GM21528 (cell line): Measurements from ENCODE around the gene QRICH1.
"Not testable (repeated sequence)": the region's sequence is repeated elsewhere in the genome, so short reads cannot be mapped to it uniquely, and the experiment has no call there.

Source experiments
- ATAC-seq: cut with Tn5 transposase; IDR thresholded peaks from one replicate; pipeline ENCODE4 v1.9.1; 2021; ENCODE audit warnings: mild to moderate bottlenecking, moderate library complexity; ENCODE audit not compliant: unreplicated experiment, low FRiP score

QRICH1 gene

GRCh38 chr3:49018707-49019006 is 75.2 kb downstream of the QRICH1 start:
- ATAC-seq: no peak

DNA sequence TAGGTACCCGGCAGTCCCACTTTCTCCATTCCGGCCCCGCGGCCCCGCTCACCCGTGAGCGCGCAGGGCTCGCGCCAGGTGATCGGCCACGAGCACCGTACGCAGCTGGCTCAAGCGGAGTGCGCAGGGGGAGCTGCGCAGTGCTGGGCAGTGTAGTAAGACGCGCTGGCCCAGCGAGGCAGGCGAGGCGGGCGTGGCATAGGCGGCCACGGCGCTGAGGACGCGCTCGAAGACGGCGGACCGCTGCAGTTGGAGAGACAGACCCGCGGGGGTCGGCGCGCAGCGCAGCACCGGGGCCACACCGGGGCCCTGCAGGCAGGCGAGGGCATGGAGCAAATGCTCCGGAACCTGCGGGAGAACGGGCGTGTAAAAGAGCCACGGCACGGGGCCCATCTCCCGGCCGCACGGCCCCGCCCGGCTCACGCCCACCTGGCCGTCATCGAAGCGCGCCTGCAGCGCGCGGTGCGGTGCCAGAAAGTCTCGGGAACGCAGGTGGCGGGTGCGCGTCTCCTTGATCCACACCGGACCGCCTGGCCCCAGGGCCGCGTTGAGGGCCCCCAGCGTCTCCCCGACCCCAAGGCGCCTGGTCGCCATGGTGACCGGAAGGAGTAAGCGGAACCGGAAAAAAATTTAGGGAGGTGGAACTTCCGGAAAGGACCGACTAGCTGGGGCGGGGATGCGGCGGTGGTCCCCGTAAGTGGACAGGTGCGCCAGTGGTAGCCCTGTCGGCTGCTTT is 75.7 kb downstream of the QRICH1 start, which contains the start of gene DALRD3:
Gene DALRD3, minus strand, starts transcription at position 610 of the 736 bp plus-strand sequence. Its CDS starts 16 bp downstream, at position 594.
- ATAC-seq: no peak

DNA sequence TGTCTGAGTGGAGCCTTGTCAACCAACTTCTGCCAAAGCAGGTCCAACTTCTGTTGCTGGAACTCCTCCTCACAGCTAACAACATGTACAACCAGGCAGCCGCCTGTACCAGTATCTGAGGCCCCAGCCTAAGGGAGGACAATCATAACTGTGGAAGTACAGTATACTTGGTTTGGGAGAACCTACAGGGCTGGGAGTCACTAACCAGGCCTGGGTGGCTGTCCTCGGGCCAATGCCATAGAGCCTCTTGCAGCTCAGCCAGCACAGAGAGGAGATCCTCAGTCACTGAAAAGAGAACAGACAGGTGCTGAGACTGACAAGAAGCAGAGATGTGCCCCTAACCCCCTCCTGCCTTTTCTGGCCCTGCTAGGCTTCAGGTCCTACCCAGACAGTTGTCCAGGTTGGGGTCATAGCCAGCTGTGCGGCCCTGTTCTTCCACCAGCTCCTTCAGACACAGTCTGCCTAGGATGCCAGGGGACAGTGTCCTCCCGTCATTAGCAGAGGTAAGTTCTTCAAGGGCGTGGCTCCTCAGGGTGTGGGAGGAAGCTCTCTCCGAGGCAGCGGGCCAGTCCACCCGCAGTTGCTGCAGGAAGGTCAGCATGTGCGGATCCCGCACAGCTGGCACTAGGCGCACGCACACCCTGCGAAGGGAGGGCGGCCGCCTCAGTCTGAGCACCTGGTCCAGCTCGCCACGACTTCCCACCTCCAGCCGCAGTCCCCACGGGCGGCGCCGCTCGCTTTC is 76.5 kb downstream of the QRICH1 start:
- no peak for ATAC-seq

DNA sequence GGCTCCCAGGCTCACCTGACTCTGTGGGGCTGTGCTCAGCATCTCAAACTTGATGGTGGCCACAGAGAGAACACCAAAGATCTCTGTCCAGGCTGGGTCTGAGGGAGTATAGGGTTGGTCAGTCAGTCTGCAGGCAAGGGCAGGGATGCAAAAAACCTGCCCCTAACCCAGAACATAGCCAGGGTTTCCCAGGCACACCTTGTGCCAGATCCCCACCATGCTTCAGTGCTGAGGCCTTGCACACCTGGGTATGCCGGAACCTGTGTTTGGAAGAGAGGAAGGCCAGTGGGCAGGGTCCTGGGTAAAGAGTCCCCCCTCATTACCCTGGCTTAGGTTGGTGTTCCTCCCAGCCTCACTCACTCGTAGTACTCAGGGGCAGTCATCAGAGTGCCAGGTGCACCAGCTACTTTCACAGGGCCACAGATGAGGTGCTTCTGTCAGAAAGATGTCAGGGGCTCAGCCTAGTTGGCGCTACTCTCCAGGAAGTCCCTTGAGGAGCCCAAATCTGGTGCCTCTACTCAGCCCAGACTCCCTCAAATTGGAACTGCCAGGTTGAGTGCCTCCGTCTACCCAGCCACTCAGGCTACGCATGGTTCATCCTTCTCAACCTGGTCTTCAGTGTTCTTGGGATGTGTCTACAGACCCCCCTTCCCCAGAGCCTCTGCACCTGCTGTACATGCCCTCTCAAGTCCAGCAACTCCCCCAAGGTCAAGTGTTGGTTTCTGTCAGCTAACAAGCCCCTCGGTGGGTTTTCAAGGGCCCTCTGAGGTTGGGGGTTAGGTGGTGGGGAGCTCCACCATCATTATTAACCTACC is 77.2 kb downstream of the QRICH1 start:
- ATAC-seq: no peak

GRCh38 chr3:49015765-49016164 is 78.1 kb downstream of the QRICH1 start:
- ATAC-seq: no peak

- no peak for ATAC-seq
These were observed 78.8 kb downstream of the QRICH1 start for GRCh38 chr3:49015072-49015471.

DNA sequence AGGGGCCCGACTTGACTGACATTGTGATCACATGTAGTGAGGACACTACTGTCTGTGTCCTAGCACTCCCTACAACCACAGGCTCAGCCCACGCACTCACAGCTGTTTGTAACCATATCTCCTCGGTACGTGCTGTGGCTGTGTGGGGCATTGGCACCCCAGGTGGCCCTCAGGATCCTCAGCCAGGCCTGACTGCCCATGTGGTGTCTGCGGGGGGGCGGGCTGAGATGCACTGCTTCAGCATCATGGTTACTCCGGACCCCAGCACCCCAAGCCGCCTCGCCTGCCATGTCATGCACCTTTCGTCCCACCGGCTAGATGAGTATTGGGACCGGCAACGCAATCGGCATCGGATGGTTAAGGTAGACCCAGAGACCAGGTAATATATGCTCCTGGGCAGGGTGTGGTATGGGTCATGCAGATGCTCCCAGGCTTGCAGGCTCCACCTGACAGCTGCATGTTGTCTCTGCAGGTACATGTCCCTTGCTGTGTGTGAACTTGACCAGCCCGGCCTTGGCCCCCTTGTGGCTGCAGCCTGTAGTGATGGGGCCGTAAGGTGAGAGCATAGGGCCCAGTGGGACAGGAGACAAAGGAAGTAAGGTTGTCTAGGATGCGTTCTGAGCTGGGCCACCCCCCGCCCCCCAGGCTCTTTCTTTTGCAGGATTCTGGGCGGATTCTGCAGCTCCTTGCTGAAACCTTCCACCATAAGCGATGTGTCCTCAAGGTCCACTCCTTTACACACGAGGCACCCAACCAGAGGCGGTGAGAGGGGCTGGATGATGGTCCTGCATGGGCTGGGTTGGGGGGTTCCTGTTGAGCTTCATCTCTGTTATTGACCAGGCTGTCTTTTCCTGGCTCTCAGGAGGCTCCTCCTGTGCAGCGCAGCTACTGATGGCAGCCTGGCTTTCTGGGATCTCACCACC is 79.9 kb downstream of the QRICH1 start:
- ATAC-seq: no peak

- no peak for ATAC-seq
These were observed 80.6 kb downstream of the QRICH1 start for GRCh38 chr3:49013113-49013737.

DNA sequence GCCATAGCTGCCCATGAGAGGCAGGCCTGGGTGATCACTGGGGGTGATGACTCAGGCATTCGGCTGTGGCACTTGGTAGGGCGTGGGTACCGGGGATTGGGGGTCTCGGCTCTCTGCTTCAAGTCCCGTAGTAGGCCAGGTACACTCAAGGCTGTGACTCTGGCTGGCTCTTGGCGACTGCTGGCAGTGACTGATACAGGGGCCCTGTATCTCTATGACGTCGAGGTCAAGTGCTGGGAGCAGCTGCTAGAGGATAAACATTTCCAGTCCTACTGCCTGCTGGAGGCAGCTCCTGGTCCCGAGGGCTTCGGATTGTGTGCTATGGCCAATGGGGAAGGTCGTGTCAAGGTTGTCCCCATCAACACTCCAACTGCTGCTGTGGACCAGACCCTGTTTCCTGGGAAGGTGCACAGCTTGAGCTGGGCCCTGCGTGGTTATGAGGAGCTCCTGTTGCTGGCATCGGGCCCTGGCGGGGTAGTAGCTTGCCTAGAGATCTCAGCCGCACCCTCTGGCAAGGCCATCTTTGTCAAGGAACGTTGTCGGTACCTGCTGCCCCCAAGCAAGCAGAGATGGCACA is 81.3 kb downstream of the QRICH1 start:
- ATAC-seq: no peak

- no peak for ATAC-seq
These were observed 84.5 kb downstream of the QRICH1 start for GRCh38 chr3:49009396-49009795.

GRCh38 chr3:49008627-49009026 is 85.2 kb downstream of the QRICH1 start:
- not testable (repeated sequence) for ATAC-seq

DNA sequence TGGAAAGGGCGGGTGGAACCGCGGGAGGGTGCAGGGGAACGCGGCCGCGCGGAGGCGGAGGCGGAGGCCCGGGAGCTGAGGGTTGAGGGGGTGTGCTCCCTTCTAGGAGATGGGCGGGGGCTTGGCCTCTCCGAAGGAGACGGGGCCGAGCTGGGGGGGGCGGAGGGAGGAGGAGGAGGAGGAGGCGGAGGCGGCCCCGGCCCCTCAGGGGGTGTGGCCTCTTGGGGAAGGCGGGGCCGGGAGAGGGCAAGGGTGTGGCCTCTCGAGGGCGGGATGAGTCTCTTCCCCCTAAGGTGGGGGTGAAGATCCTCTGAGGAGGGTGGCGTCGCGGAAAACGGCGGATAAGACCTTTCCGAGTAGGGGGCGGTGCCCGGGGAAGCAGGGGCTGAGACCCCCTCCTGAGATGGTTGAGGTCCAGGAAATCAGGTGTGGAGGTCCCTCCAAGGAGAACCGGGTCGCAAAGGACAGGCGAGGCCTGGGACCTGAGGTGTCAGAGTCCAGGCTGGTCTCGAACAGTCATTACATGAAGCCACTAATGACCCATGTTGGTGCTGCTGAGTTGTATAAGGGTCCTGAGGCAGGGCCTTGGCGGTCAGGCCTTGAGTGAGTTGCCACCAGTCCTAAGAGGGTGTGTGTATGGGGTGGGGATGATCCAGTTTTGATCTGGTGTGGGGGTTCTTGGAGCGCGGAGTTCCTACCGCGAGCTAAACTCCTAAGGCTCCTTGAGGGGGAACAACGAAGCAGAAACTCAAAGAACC is 85.9 kb downstream of the QRICH1 start:
- ATAC-seq: peak; percentile 42

DNA sequence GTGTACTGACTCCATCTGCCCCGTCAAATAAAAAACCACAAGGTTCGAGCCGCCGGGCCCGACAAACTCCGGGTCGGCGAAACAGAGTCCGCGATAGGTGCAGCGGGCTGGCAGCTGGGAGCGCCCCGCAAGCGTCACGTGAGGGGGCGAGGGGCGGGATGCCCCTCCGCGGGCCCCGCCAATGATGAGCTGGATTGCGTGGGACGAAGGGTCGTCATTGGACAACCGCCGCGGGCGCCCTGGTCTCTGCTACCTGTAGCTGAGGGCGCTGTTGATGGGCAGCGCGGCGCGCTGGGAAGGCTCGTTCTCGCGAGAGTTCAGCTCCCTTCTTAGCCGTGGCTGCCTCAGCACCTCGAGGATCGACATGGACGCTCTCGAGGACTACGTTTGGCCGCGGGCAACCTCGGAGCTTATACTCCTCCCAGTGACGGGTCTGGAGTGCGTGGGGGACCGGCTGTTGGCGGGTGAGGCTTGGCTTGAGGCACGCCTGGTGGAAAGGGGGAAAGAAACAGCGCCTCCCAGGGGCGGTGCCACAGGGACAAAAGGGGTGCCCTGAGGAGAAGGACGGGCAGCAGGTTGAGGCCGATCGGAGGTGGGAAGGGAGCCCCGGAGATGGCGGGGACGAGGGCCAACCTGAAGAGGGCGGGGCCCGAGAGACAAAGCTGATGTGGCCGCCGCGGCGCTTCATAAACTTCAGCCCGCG is 86.7 kb downstream of the QRICH1 start, which contains the start of gene WDR6:
Gene WDR6, plus strand, starts transcription at position 324 of the 703 bp plus-strand sequence. Its CDS starts 41 bp downstream, at position 365.
- ATAC-seq: peak; percentile 78

- ATAC-seq: peak; percentile 3
These were observed 87.3 kb downstream of the QRICH1 start for GRCh38 chr3:49006408-49007067.

GRCh38 chr3:49005998-49006397 is 87.9 kb downstream of the QRICH1 start:
- no peak for ATAC-seq

DNA sequence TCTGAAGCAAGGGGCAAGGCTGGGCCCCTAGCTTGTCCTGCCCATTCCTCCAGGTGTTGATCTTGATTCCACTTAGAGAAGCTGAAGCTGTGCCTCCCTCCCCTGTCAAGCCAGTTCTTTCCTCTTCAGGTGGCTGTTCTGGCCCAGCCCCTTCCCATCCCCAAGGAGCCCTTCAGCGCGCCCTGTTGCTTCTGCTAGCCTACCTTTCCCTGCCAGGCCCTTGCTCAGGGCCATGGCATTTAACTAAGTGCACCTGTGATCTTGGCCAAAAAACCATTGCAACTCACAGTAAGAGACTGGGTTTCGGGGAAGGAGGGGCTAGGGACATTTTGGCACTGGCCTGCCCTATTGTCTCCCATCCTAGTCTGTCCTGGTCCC is 88.6 kb downstream of the QRICH1 start:
- ATAC-seq: no peak
